Natural killer cell (primary cell): Measurements from ENCODE around the gene FARS2. TPM values are rescaled to one million over a fixed set of nuclear protein-coding genes. Genes with fewer than 3 reads are reported as not detected.

Experiments used
- ATAC-seq, 3 donors: fragments of 150-1000 bp in 2 of 3; fragments of 200-7000 bp in 1 of 3; cut with Tn5 transposase; 1 replicate in 1 of 3; 2 replicates in 2 of 3; pipeline ENCODE4 v1.10.0; 2021; ENCODE audit warnings: mild to moderate bottlenecking in 2 of 3, moderate library complexity in 2 of 3
- DNase-seq, 2 donors: peaks; one replicate each; pipeline versions ENCODE4 v3.0.0 to v3.0.0-alpha.2; 2013 to 2021; ENCODE audit warnings: mixed read lengths in 1 of 2
- H3K27ac ChIP-seq: one replicate; pipeline ENCODE4 v1.5.1; 2013; ENCODE audit warnings: mild to moderate bottlenecking, low read length
- H3K27me3 ChIP-seq: one replicate; pipeline ENCODE4 v1.6.1; 2013; ENCODE audit warnings: low read length; ENCODE audit not compliant: control insufficient read depth, insufficient read depth
- H3K36me3 ChIP-seq: one replicate; pipeline ENCODE4 v1.6.1; 2013; ENCODE audit warnings: low read length; ENCODE audit not compliant: control insufficient read depth, insufficient read depth
- H3K4me1 ChIP-seq: one replicate; pipeline ENCODE4 v1.6.1; 2013; ENCODE audit warnings: low read length; ENCODE audit not compliant: control insufficient read depth, insufficient read depth
- H3K4me3 ChIP-seq: one replicate; pipeline ENCODE4 v1.5.1; 2013; ENCODE audit warnings: low read length
- H3K9me3 ChIP-seq: one replicate; pipeline ENCODE4 v1.6.1; 2013; ENCODE audit warnings: low read length; ENCODE audit not compliant: control insufficient read depth, insufficient read depth
- H3K27ac Mint-ChIP-seq, 2 donors: one replicate each; pipeline ENCODE4 v1.8.0; 2022; ENCODE audit warnings: mild to moderate bottlenecking in 2 of 2, mixed read lengths in 2 of 2, moderate library complexity in 1 of 2
- H3K27me3 Mint-ChIP-seq, 2 donors: one replicate each; pipeline ENCODE4 v1.8.0; 2022; ENCODE audit warnings: low read depth in 2 of 2, mixed read lengths in 2 of 2
- H3K36me3 Mint-ChIP-seq: one replicate; pipeline ENCODE4 v1.8.0; 2022; ENCODE audit warnings: mixed read lengths
- H3K4me1 Mint-ChIP-seq, 2 donors: one replicate each; pipeline ENCODE4 v1.8.0; 2022; ENCODE audit warnings: mixed read lengths in 2 of 2
- H3K4me3 Mint-ChIP-seq: one replicate; pipeline ENCODE4 v1.8.0; 2022; ENCODE audit warnings: mild to moderate bottlenecking, moderate library complexity, mixed read lengths
- H3K9me3 Mint-ChIP-seq, 2 donors: one replicate each; pipeline ENCODE4 v1.8.0; 2022; ENCODE audit warnings: mixed read lengths in 2 of 2
- CTCF ChIP-seq: fragments of 200-600 bp; IDR thresholded peaks from one replicate; pipeline ENCODE4 v1.8.0; 2022; ENCODE audit warnings: antibody characterized with exemption
- WGBS: methylation state at CpG from one replicate; pipeline ENCODE4 v1.1.7; 2013; ENCODE audit warnings: missing lambda C conversion rate; ENCODE audit not compliant: insufficient coverage; 5-methylcytosine and 5-hydroxymethylcytosine counted together
- intact Hi-C: fragments of 100-400 bp; cut with micrococcal nuclease; formaldehyde crosslinking; loops from one replicate; pipeline ENCODE4 v1.14.2; 2022
- total RNA-seq, 4 donors: library from RNA; stranded (reverse); fragments of 120-200 nt in 1 of 4; gene quantifications; one replicate each; pipeline versions ENCODE4 v1.2.3 to v1.2.4, GENCODE V29; 2013 to 2022

Gene FARS2
- total RNA-seq, 3 donors from 2014 or later (not counting 1 experiment from before 2014, with no cell fraction given) = 15.3 to 24.8 (median 22.7) TPM

- Histone ChIP-seq H3K4me3 (no peak overlapping the region), H3K4me1 (no peaks in the 10 kb centered on the region), H3K36me3 (no peaks in the 10 kb centered on the region), H3K27ac (no peak overlapping the region), H3K27me3 (no peaks in the 10 kb centered on the region), H3K9me3 (no peaks in the 10 kb centered on the region)
- DNase-seq (no peak), ATAC-seq (no peak)
- Mint-ChIP-seq H3K27ac (no peak overlapping the region), H3K4me3 (no peak overlapping the region), H3K36me3 (no peaks in the 10 kb centered on the region), H3K4me1 (peaks cover 5 to 9% of the 10 kb centered on the region in 2 donors), H3K9me3 (no peaks in the 10 kb centered on the region), H3K27me3 (no peaks in the 10 kb centered on the region)
- TF ChIP-seq CTCF = no peak
- 98% methylated on average over 3 of the region's 6 CpGs for WGBS
- intact Hi-C loops = no loop called here
Measured at GRCh38 chr6:5447921-5448320, 186.6 kb downstream of the FARS2 start.

GRCh38 chr6:5450073-5450472 is 188.8 kb downstream of the FARS2 start:
- Histone ChIP-seq H3K9me3 (no peaks in the 10 kb centered on the region), H3K27ac (no peak overlapping the region), H3K4me1 (no peaks in the 10 kb centered on the region), H3K27me3 (no peaks in the 10 kb centered on the region), H3K36me3 (no peaks in the 10 kb centered on the region), H3K4me3 (no peak overlapping the region)
- Mint-ChIP-seq H3K27me3 (no peaks in the 10 kb centered on the region), H3K4me3 (no peak overlapping the region), H3K4me1 (peaks cover 5 to 14% of the 10 kb centered on the region in 2 donors), H3K36me3 (no peaks in the 10 kb centered on the region), H3K27ac (no peak overlapping the region), H3K9me3 (no peaks in the 10 kb centered on the region)
- DNase-seq (no peak), ATAC-seq (no peak)
- intact Hi-C loops = no loop called here
- no peak for TF ChIP-seq CTCF
- 92% methylated on average over 3 of the region's 3 CpGs for WGBS

- no peaks in the 10 kb centered on the region for H3K9me3 Mint-ChIP-seq
- H3K36me3 Mint-ChIP-seq = no peaks in the 10 kb centered on the region
- no peak for TF ChIP-seq CTCF
- Histone ChIP-seq H3K27me3 (no peaks in the 10 kb centered on the region), H3K36me3 (no peaks in the 10 kb centered on the region), H3K9me3 (no peaks in the 10 kb centered on the region), H3K4me1 (no peaks in the 10 kb centered on the region), H3K4me3 (no peak overlapping the region), H3K27ac (no peak overlapping the region)
- no peaks in the 10 kb centered on the region for H3K27me3 Mint-ChIP-seq
- no peak for ATAC-seq
- 95% methylated on average over 5 of the region's 5 CpGs for WGBS
- H3K4me1 Mint-ChIP-seq = peaks cover 8 to 13% of the 10 kb centered on the region in 2 donors
- no peak for DNase-seq
- no peak overlapping the region for H3K4me3 Mint-ChIP-seq
- intact Hi-C loops = no loop called here
- H3K27ac Mint-ChIP-seq = no peak overlapping the region
Measured at GRCh38 chr6:5453546-5453945, 192.2 kb downstream of the FARS2 start.

- intact Hi-C loops = no loop called here
- H3K27me3 Mint-ChIP-seq = no peaks in the 10 kb centered on the region
Measured at GRCh38 chr6:5455142-5455541, 193.8 kb downstream of the FARS2 start.

More at GRCh38 chr6:5455142-5455541, 193.8 kb downstream of the FARS2 start:
- no peak overlapping the region for H3K4me3 Mint-ChIP-seq
- H3K36me3 ChIP-seq = no peaks in the 10 kb centered on the region
- TF ChIP-seq CTCF = no peak
- no peaks in the 10 kb centered on the region for H3K36me3 Mint-ChIP-seq
- no peaks in the 10 kb centered on the region for H3K9me3 ChIP-seq
- no peak overlapping the region for H3K27ac ChIP-seq
- peaks cover 6 to 11% of the 10 kb centered on the region in 2 donors for H3K4me1 Mint-ChIP-seq
- H3K27ac Mint-ChIP-seq = no peak overlapping the region
- H3K27me3 ChIP-seq = no peaks in the 10 kb centered on the region
- DNase-seq (no peak), ATAC-seq (no peak)
- no peak overlapping the region for H3K4me3 ChIP-seq
- H3K4me1 ChIP-seq = no peaks in the 10 kb centered on the region
- 93% methylated on average over 3 of the region's 4 CpGs for WGBS
- no peaks in the 10 kb centered on the region for H3K9me3 Mint-ChIP-seq
